LHCN-M2 (cell line): ENCODE measurements around the gene RRN3. TPM values are rescaled to one million over a fixed set of nuclear protein-coding genes. Genes with fewer than 3 reads are reported as not detected.
A peak's percentile ranks its signal among the peaks of the same experiment; 100 is the strongest.
"Not testable (repeated sequence)": the region's sequence is repeated elsewhere in the genome, so short reads cannot be mapped to it uniquely, and the experiment has no call there.

Experiments used
- DNase-seq: peaks from one replicate; pipeline ENCODE4 v3.0.0-alpha.2; 2012; ENCODE audit warnings: low read depth
- total RNA-seq: library from RNA; depleted of rRNA; stranded (reverse); fragments of >200 nt; gene quantifications from 2 replicates; pipeline ENCODE4 v1.2.3, GENCODE V29; 2014; rRNA removed

RRN3 gene
- total RNA-seq, 1 experiment from 2014 or later, result 47.8 TPM

- not testable (repeated sequence) for DNase-seq
Observed at GRCh38 chr16:15028345-15028715, 65.7 kb downstream of the RRN3 start.

- DNase-seq, result not testable (repeated sequence)
Observed at GRCh38 chr16:15027503-15028344, 66.3 kb downstream of the RRN3 start.

GRCh38 chr16:15027051-15027450 is 67.0 kb downstream of the RRN3 start:
- DNase-seq, result not testable (repeated sequence)

- DNase-seq, result peak; percentile 68
Observed at GRCh38 chr16:15025234-15025951, 68.7 kb downstream of the RRN3 start.

- not testable (repeated sequence) for DNase-seq
Observed at GRCh38 chr16:15024858-15025199, 69.2 kb downstream of the RRN3 start.

GRCh38 chr16:15023381-15024077 is 70.5 kb downstream of the RRN3 start:
- DNase-seq, result not testable (repeated sequence)

- peak; percentile 69 for DNase-seq
Observed at GRCh38 chr16:15022194-15022593, 71.9 kb downstream of the RRN3 start.

- DNase-seq, result peak; percentile 68
Observed at GRCh38 chr16:15021429-15021828, 72.6 kb downstream of the RRN3 start.

- peak; percentile 94 for DNase-seq
Observed at GRCh38 chr16:15016951-15017580, 77.0 kb downstream of the RRN3 start.

GRCh38 chr16:15016354-15016753 is 77.7 kb downstream of the RRN3 start:
- DNase-seq, result peak; percentile 44

GRCh38 chr16:15015671-15016070 is 78.4 kb downstream of the RRN3 start:
- not testable (repeated sequence) for DNase-seq

GRCh38 chr16:15012941-15013340 is 81.1 kb downstream of the RRN3 start:
- not testable (repeated sequence) for DNase-seq

Other genes with a start within 250 kb of the RRN3 start
- gene NPIPA1, start 156.8 kb downstream of the RRN3 start, total RNA-seq, result 36.0 and 54.5 TPM in 2 replicates
- gene PDXDC1, start 119.2 kb downstream of the RRN3 start, total RNA-seq, result 44.2 and 49.1 TPM in 2 replicates
- 84.2 and 116 TPM in 2 replicates for gene NTAN1, start 38.2 kb downstream of the RRN3 start, total RNA-seq